Endothelial cell (in vitro differentiated cells): ENCODE measurements around the gene CMSS1. TPM values are rescaled to one million over a fixed set of nuclear protein-coding genes. Genes with fewer than 3 reads are reported as not detected.

Source experiments
- DNase-seq: peaks from one replicate; pipeline ENCODE4 v3.0.0; 2021; ENCODE audit warnings: low spot score
- H3K27ac Mint-ChIP-seq: one replicate; pipeline ENCODE4 v1.8.0; 2021; ENCODE audit warnings: mixed read lengths, inconsistent platforms; ENCODE audit not compliant: unreplicated experiment
- H3K27me3 Mint-ChIP-seq: one replicate; pipeline ENCODE4 v1.8.0; 2021; ENCODE audit warnings: mild to moderate bottlenecking, moderate library complexity, mixed read lengths, inconsistent platforms; ENCODE audit not compliant: unreplicated experiment
- H3K36me3 Mint-ChIP-seq: one replicate; pipeline ENCODE4 v1.8.0; 2021; ENCODE audit warnings: mild to moderate bottlenecking, low read depth, mixed read lengths, inconsistent platforms; ENCODE audit not compliant: unreplicated experiment
- H3K4me1 Mint-ChIP-seq: one replicate; pipeline ENCODE4 v1.8.0; 2021; ENCODE audit warnings: mild to moderate bottlenecking, mixed read lengths, inconsistent platforms; ENCODE audit not compliant: unreplicated experiment
- H3K4me3 Mint-ChIP-seq: one replicate; pipeline ENCODE4 v1.8.0; 2021; ENCODE audit warnings: mild to moderate bottlenecking, mixed read lengths, inconsistent platforms; ENCODE audit not compliant: unreplicated experiment
- H3K9me3 Mint-ChIP-seq: one replicate; pipeline ENCODE4 v1.8.0; 2021; ENCODE audit warnings: mixed read lengths, inconsistent platforms; ENCODE audit not compliant: unreplicated experiment
- total RNA-seq: library from RNA; stranded (reverse); fragmentation: NEBNext Ultra II Directional; extraction: Animal tissue kit (Norgen Biotek cat#: 25700); gene quantifications from one replicate; pipeline ENCODE4 v1.2.1, GENCODE V29; 2021; ENCODE audit not compliant: unreplicated experiment
- TF ChIP-seq, protein P1 (sequence below): fragments of 200-600 bp; sonication (generic); IDR thresholded peaks from one replicate; pipeline ENCODE4 v1.5.0; 2021; ENCODE audit warnings: antibody characterized with exemption; ENCODE audit not compliant: unreplicated experiment

CMSS1 gene
- total RNA-seq, 1 donor from 2014 or later, result 25.8 TPM

DNA sequence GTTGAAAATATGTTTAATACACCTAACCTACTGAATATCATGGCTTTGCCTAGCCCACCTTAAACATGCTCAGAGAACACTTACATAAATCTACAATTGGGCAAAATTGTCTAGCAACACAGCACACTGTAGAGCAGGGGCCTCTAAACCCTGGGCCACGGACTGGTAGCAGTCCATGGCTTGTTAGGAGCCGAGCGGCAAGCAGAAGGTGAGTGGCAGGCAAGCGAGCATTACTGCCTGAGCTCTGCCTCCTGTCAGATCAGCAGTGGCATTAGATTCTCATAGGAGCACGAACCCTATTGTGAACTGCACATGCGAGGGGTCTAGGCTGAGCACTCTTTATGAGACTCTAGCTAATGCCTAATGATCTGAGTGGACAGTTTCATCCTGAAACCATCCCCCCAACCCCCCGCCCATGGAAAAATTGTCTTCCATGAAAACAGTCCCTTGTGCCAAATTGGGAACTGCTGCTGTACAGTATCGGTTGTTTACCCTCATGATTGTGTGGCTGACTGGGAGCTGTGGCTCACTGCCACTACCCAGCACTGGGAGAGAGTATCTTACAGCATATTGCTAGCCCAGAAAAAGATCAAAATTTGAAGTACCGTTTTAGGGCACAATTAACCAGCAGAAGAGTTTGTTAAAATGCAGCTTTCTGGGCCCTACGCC is 26.1 kb downstream of the CMSS1 start:
- Mint-ChIP-seq H3K4me1 (peaks cover 32% of the 10 kb centered on the region), H3K9me3 (no peaks in the 10 kb centered on the region), H3K27ac (peak overlapping the region; percentile 27), H3K36me3 (peaks cover 6% of the 10 kb centered on the region), H3K27me3 (no peaks in the 10 kb centered on the region), H3K4me3 (no peak overlapping the region)
- TF ChIP-seq, protein P1, sequence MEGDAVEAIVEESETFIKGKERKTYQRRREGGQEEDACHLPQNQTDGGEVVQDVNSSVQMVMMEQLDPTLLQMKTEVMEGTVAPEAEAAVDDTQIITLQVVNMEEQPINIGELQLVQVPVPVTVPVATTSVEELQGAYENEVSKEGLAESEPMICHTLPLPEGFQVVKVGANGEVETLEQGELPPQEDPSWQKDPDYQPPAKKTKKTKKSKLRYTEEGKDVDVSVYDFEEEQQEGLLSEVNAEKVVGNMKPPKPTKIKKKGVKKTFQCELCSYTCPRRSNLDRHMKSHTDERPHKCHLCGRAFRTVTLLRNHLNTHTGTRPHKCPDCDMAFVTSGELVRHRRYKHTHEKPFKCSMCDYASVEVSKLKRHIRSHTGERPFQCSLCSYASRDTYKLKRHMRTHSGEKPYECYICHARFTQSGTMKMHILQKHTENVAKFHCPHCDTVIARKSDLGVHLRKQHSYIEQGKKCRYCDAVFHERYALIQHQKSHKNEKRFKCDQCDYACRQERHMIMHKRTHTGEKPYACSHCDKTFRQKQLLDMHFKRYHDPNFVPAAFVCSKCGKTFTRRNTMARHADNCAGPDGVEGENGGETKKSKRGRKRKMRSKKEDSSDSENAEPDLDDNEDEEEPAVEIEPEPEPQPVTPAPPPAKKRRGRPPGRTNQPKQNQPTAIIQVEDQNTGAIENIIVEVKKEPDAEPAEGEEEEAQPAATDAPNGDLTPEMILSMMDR, result no peak
- DNase-seq, result no peak

DNA sequence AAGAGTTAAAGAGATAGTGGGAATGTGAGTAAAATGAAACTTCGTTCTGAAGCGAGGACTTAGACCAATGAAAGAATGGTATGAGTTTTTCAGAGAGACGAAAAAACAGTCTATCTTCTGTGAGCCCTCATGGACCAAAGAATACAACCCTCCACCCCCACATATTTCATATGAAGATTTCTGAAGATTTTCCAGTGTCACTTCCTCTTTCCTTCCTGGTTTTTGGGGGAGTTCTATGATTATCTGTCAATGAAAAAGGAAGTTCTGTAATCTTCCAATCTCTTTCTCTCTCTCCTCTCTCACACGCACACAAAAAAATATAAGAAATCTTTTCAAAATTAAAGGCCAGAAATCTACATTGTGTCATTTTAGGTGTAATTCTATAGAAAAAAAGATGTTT is 27.7 kb downstream of the CMSS1 start:
- peak overlapping the region; percentile 87 for H3K27ac Mint-ChIP-seq
- peaks cover 6% of the 10 kb centered on the region for H3K36me3 Mint-ChIP-seq
- TF ChIP-seq, protein P1, result no peak
- H3K9me3 Mint-ChIP-seq, result no peaks in the 10 kb centered on the region
- no peak for DNase-seq
- no peaks in the 10 kb centered on the region for H3K27me3 Mint-ChIP-seq
- no peak overlapping the region for H3K4me3 Mint-ChIP-seq
- H3K4me1 Mint-ChIP-seq, result peaks cover 32% of the 10 kb centered on the region

DNA sequence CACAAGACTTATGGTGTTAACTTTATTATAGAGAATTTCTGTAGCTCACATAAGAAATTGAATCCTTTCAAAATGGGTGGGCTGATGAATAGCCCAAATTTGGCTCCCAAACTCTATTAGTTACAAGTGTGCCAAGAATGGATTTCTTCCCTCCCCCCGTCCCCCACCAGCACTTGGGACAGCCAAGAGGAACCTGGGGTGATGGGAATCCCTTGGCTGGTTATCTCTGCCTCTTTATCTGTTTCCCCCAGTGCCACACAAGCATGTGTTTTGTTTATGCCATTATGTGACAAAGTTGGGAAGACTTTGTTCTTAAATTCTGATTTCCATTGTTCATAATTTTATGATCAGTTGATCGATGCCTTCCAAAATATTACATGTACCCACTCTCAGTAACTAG is 28.3 kb downstream of the CMSS1 start:
- Mint-ChIP-seq H3K4me1 (peaks cover 32% of the 10 kb centered on the region), H3K36me3 (peaks cover 6% of the 10 kb centered on the region), H3K9me3 (no peaks in the 10 kb centered on the region), H3K4me3 (no peak overlapping the region), H3K27ac (peak overlapping the region; percentile 93), H3K27me3 (no peaks in the 10 kb centered on the region)
- DNase-seq, result no peak
- TF ChIP-seq, protein P1, result no peak

DNA sequence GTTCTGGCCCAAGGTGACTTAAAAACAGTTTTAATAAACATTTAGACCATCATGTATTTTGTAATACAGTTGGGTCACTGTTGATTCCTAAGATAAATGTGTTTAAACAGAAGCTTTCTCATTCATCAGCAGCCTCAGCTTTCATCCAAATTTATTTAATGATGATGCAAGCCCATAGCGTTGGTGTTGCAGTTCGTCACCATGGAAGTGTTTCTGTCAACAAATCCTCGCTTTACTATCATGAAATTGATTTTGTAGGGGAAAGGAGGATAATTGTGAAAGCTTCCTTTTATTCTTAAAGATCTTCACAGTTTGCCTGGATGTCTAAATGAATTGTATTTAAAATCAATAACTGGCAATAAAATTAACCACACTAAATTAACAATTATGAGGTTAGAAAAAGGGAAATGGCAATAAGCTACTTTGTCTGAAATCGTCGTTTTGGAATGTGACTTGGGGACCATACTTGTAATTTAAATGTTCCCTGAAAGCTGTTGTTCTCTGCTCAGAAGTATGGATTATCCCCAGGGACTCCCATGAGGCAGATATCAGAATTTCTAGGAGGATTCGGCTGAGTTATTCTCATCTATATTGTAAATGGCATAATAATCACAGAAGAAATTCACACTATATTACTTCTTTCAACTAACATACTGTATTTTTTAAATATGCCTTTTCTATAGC is 29.0 kb downstream of the CMSS1 start:
- Mint-ChIP-seq H3K9me3 (no peaks in the 10 kb centered on the region), H3K4me3 (no peak overlapping the region), H3K4me1 (peaks cover 32% of the 10 kb centered on the region), H3K27ac (peak overlapping the region; percentile 93), H3K27me3 (no peaks in the 10 kb centered on the region), H3K36me3 (peaks cover 6% of the 10 kb centered on the region)
- TF ChIP-seq, protein P1, result no peak
- DNase-seq, result no peak

DNA sequence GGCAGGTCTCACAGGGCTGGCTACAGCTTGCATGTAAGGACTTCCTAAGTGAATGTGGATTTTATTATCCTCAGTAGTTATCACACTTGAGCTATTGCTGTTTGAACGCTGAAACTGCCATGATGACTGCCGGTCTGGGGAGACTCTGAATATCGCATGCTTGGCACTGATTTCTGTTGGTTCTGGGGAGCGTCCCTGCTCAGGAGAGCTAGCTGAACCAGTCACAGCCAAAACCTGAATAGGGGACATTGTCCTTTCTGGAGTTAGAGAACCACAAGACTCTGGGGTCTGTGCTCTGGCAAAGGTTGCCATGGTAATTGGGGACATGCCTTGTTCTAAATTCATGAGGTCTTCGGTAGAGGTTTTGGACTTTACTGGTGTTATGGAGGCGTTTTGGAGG is 30.8 kb downstream of the CMSS1 start:
- H3K27me3 Mint-ChIP-seq, result no peaks in the 10 kb centered on the region
- H3K36me3 Mint-ChIP-seq, result peaks cover 6% of the 10 kb centered on the region
- H3K4me3 Mint-ChIP-seq, result no peak overlapping the region
- H3K27ac Mint-ChIP-seq, result no peak overlapping the region
- TF ChIP-seq, protein P1, result no peak
- H3K9me3 Mint-ChIP-seq, result no peaks in the 10 kb centered on the region
- no peak for DNase-seq
- peaks cover 26% of the 10 kb centered on the region for H3K4me1 Mint-ChIP-seq
